HG03039 (cell line): ENCODE results near the gene PDE9A.

Source experiments
- ATAC-seq: cut with Tn5 transposase; IDR thresholded peaks from one replicate; pipeline ENCODE4 v1.9.1; 2021; ENCODE audit warnings: mild to moderate bottlenecking, moderate library complexity; ENCODE audit not compliant: unreplicated experiment

Gene PDE9A

DNA sequence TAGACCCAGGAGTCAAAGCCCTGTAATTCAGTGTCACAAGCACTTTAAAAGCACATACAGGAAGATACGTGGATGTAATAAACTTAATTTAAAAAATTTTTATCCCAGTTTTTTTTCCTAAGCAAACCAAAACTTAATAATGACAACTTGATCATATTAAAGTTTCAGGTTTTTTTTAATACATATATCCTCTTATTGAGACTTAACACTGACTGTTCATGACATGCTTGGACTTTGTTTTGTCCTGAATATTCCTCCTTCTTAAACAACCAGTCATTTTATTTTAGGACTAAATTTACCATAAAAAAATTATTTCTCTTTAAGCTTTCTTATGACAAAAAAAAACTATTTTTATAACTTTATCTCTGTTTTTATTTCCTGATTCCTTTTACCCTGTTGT, 161.8 kb downstream of the PDE9A start:
- ATAC-seq, result no peak

DNA sequence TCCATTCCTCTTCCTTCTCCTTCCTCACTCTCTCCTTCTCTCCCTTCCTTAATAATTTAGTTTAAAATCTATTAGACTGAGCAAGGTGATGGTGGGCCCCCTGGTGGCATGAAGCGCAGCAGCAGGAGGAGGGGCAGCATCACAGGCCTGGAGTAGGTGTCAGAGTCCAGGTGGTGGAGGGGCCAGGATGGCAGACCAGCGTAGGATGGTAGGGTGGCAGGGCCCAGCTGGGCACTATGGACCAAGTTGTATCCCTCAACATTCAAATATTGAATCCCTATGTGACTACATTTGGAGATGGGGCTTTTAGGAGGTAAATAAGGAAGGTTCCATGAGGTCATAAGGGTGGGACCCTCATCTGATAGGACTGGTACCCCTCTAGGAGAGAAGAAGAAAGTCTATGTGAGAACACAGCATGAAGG, 164.9 kb downstream of the PDE9A start:
- ATAC-seq, result no peak

DNA sequence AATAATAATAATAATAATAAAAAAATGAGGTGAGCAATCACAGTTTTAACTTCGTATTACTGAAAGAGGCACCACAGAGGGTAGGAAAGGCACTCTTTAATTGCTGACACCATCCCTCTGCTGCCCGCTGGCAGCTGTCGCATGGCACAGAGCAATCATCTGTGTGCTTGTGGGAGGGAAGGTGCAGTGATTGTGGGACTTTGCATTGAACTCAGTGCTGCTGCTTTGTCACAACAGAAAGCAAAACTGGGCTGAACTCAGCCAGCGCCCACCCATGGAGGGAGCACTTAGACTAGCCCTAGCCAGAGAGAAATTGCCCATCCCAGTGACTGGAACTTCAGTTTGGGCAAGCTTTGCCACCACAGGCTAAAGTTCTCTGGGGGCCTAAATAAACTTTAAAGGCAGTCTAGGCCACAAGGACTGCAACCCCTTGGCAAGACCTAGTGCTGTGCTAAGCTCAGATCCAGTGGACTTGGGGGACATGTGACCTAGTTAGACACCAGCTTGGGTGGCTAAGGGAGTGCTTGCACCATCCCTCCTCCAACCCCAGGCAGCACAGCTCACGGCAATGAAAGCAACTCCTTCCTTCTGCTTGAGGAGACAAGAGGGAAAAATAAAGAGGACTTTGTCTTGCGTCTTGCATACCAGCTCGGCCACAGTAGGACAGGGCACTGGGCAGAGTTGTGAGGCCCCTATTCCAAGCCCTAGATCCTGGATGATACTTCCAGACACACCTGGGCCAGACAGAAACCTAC, 166.6 kb downstream of the PDE9A start:
- ATAC-seq, result no peak

DNA sequence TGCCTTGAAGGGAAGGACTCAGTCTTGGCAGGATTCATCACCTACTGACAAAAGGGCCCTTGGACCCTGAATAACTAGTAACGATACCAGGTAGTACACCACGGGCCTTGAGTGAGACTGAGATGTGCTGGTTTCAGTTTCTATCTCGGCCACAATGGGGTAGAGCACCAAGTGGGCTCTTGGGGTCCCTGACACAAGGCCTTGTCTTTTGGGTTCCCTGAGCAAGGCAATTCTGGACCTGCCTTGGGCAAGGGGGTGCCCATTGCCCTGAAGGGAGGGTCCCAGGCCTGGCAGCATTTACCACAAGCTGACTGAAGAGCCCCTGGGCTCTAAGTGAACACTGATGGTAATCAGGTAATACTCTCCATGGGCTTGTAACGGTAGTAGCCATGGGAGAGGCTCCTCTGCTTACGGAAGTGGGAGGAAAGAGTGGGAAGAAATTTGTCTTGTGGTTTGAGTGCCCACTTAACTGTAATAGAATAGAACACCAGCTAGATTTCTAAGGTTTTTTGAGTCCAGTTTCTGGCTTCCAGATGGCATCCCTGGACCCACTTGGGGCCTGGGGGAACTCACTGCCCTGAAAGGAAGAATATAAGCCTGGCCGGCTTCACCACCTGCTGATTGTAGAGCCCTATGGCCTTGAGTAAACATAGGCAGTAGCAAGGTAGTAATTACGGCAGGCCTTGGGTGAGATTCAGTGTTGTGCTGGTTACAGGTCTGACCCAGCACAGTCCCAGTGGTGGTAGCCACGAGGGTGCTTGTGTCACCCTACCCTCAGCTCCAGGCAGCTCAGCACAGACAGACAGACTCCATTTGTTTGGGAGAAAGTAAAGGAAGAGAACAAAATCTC, 167.4 kb downstream of the PDE9A start:
- ATAC-seq, result no peak
